RWPE2 (cell line): ENCODE data around the gene VMO1.

Experiments used
- ATAC-seq: fragments of 200-7000 bp; cut with Tn5 transposase; 3 replicates; pipeline ENCODE4 v1.9.1; 2021; ENCODE audit warnings: low read depth
- DNase-seq: peaks from one replicate; pipeline ENCODE4 v3.0.0-alpha.2; 2020; ENCODE audit warnings: low spot score
- H3K27ac ChIP-seq: fragments of 450-650 bp; 2 replicates; pipeline ENCODE4 v1.5.1; 2017; ENCODE audit warnings: mild to moderate bottlenecking; ENCODE audit not compliant: poor library complexity, severe bottlenecking
- H3K27me3 ChIP-seq: fragments of 250-450 bp; sonication (Bioruptor Pico); 2 replicates; pipeline ENCODE4 v1.5.1; 2021; ENCODE audit warnings: mild to moderate bottlenecking, moderate library complexity; ENCODE audit not compliant: insufficient read depth, poor library complexity, severe bottlenecking
- H3K36me3 ChIP-seq: fragments of 250-450 bp; sonication (Bioruptor Pico); 2 replicates; pipeline ENCODE4 v1.5.1; 2020; ENCODE audit warnings: low read depth, mild to moderate bottlenecking, moderate library complexity
- H3K4me1 ChIP-seq: fragments of 250-450 bp; sonication (Bioruptor Pico); 2 replicates; pipeline ENCODE4 v1.5.1; 2021; ENCODE audit warnings: mild to moderate bottlenecking, moderate library complexity; ENCODE audit not compliant: insufficient read depth, poor library complexity, severe bottlenecking
- H3K4me3 ChIP-seq: fragments of 250-450 bp; sonication (Bioruptor Pico); 2 replicates; pipeline ENCODE4 v1.5.1; 2021; ENCODE audit warnings: mild to moderate bottlenecking, moderate library complexity; ENCODE audit not compliant: severe bottlenecking
- H3K9me3 ChIP-seq: fragments of 250-450 bp; sonication (Bioruptor Pico); 2 replicates; pipeline ENCODE4 v1.5.1; 2021; ENCODE audit warnings: mild to moderate bottlenecking, moderate library complexity; ENCODE audit not compliant: severe bottlenecking
- CTCF ChIP-seq: fragments of 450-650 bp; IDR thresholded peaks from one replicate; pipeline ENCODE4 v1.5.1; 2017; ENCODE audit warnings: mild to moderate bottlenecking, moderate library complexity; ENCODE audit not compliant: poor library complexity, severe bottlenecking

VMO1 gene

GRCh38 chr17:4744999-4745969, 40.9 kb downstream of the VMO1 start:
- no peaks in the 10 kb centered on the region for H3K27me3 ChIP-seq
- ATAC-seq (no peak), DNase-seq (no peak)
- no peak for TF ChIP-seq CTCF
- H3K4me1 ChIP-seq: no peaks in the 10 kb centered on the region
- no peak overlapping the region for H3K4me3 ChIP-seq
- no peaks in the 10 kb centered on the region for H3K36me3 ChIP-seq
- H3K27ac ChIP-seq: no peak overlapping the region
- no peaks in the 10 kb centered on the region for H3K9me3 ChIP-seq

- H3K27ac ChIP-seq: no peak overlapping the region
- no peaks in the 10 kb centered on the region for H3K4me1 ChIP-seq
- H3K36me3 ChIP-seq: no peaks in the 10 kb centered on the region
- no peak overlapping the region for H3K4me3 ChIP-seq
- no peak for ATAC-seq
- no peaks in the 10 kb centered on the region for H3K27me3 ChIP-seq
- no peaks in the 10 kb centered on the region for H3K9me3 ChIP-seq
- no peak for DNase-seq
- no peak for TF ChIP-seq CTCF
These were observed 42.3 kb downstream of the VMO1 start for GRCh38 chr17:4743898-4744297.

GRCh38 chr17:4743216-4743615, 42.9 kb downstream of the VMO1 start:
- H3K27me3 ChIP-seq: no peaks in the 10 kb centered on the region
- H3K4me1 ChIP-seq: no peaks in the 10 kb centered on the region
- no peak overlapping the region for H3K4me3 ChIP-seq
- DNase-seq (no peak), ATAC-seq (no peak)
- H3K9me3 ChIP-seq: no peaks in the 10 kb centered on the region
- TF ChIP-seq CTCF: no peak
- H3K36me3 ChIP-seq: no peaks in the 10 kb centered on the region
- H3K27ac ChIP-seq: no peak overlapping the region

GRCh38 chr17:4742629-4743028, 43.5 kb downstream of the VMO1 start:
- no peak for TF ChIP-seq CTCF
- no peak overlapping the region for H3K4me3 ChIP-seq
- H3K36me3 ChIP-seq: no peaks in the 10 kb centered on the region
- ATAC-seq (no peak), DNase-seq (no peak)
- no peaks in the 10 kb centered on the region for H3K4me1 ChIP-seq
- no peaks in the 10 kb centered on the region for H3K9me3 ChIP-seq
- H3K27ac ChIP-seq: no peak overlapping the region
- H3K27me3 ChIP-seq: no peaks in the 10 kb centered on the region

- no peaks in the 10 kb centered on the region for H3K9me3 ChIP-seq
- no peaks in the 10 kb centered on the region for H3K4me1 ChIP-seq
- H3K27me3 ChIP-seq: no peaks in the 10 kb centered on the region
- ATAC-seq (no peak), DNase-seq (no peak)
- no peak overlapping the region for H3K27ac ChIP-seq
- no peaks in the 10 kb centered on the region for H3K36me3 ChIP-seq
- no peak for TF ChIP-seq CTCF
- H3K4me3 ChIP-seq: no peak overlapping the region
These were observed 44.0 kb downstream of the VMO1 start for GRCh38 chr17:4742133-4742532.
